KMS-11 (cell line): ENCODE results near the gene DOK5.

ENCODE experiments used
- H2AFZ ChIP-seq: fragments of 200-600 bp; sonication (generic); 2 replicates; pipeline ENCODE4 v1.6.1; 2016; ENCODE audit warnings: antibody characterized with exemption, mixed run types, low read depth
- H3K27ac ChIP-seq: fragments of 200-600 bp; sonication (generic); 2 replicates; pipeline ENCODE4 v1.6.1; 2016; ENCODE audit warnings: mild to moderate bottlenecking, mixed run types
- H3K27me3 ChIP-seq: fragments of 200-600 bp; sonication (generic); 2 replicates; pipeline ENCODE4 v1.6.1; 2017; ENCODE audit warnings: mild to moderate bottlenecking, low read depth, mixed run types, moderate library complexity; ENCODE audit not compliant: insufficient read depth
- H3K36me3 ChIP-seq: fragments of 200-600 bp; sonication (generic); 2 replicates; pipeline ENCODE4 v1.6.1; 2017; ENCODE audit warnings: mild to moderate bottlenecking, mixed run types; ENCODE audit not compliant: insufficient read depth
- H3K4me1 ChIP-seq: fragments of 200-600 bp; sonication (generic); 2 replicates; pipeline ENCODE4 v1.6.1; 2016; ENCODE audit warnings: mild to moderate bottlenecking, low read depth, mixed run types; ENCODE audit not compliant: poor library complexity, severe bottlenecking
- H3K4me2 ChIP-seq: fragments of 200-600 bp; sonication (generic); 2 replicates; pipeline ENCODE4 v1.7.0; 2016; ENCODE audit warnings: mild to moderate bottlenecking, mixed run types
- H3K4me3 ChIP-seq: fragments of 200-600 bp; sonication (generic); IDR thresholded peaks from 2 replicates; pipeline ENCODE4 v1.6.1; 2017; ENCODE audit warnings: low read depth, low read length, mixed read lengths; ENCODE audit not compliant: insufficient read depth
- H3K79me2 ChIP-seq: fragments of 200-600 bp; sonication (generic); 2 replicates; pipeline ENCODE4 v1.6.1; 2016; ENCODE audit warnings: low read depth, mixed run types; ENCODE audit not compliant: insufficient read depth
- H3K9ac ChIP-seq: fragments of 200-600 bp; sonication (generic); 2 replicates; pipeline ENCODE4 v1.6.1; 2016; ENCODE audit warnings: mild to moderate bottlenecking, mixed run types
- H4K20me1 ChIP-seq: fragments of 200-600 bp; sonication (generic); 2 replicates; pipeline ENCODE4 v1.6.1; 2016; ENCODE audit warnings: mild to moderate bottlenecking, mixed run types; ENCODE audit not compliant: insufficient read depth
- CTCF ChIP-seq: fragments of 200-600 bp; sonication (generic); conservative IDR thresholded peaks from 2 replicates; pipeline ENCODE4 v1.6.1; 2017; ENCODE audit warnings: low read depth, mild to moderate bottlenecking, antibody characterized with exemption, low read length, moderate library complexity, mixed read lengths

The DOK5 gene

GRCh38 chr20:54554006-54554405, 78.6 kb downstream of the DOK5 start:
- no peaks in the 10 kb centered on the region for H3K27me3 ChIP-seq
- no peaks in the 10 kb centered on the region for H4K20me1 ChIP-seq
- H3K9ac ChIP-seq = no peak overlapping the region
- no peak overlapping the region for H3K4me2 ChIP-seq
- H3K27ac ChIP-seq = no peak overlapping the region
- no peaks in the 10 kb centered on the region for H3K36me3 ChIP-seq
- H3K4me3 ChIP-seq = no peak overlapping the region
- H3K4me1 ChIP-seq = no peaks in the 10 kb centered on the region
- H2AFZ ChIP-seq = no peak overlapping the region
- H3K79me2 ChIP-seq = no peaks in the 10 kb centered on the region
- no peak for TF ChIP-seq CTCF

GRCh38 chr20:54555150-54555549, 79.8 kb downstream of the DOK5 start:
- no peaks in the 10 kb centered on the region for H3K4me1 ChIP-seq
- TF ChIP-seq CTCF = no peak
- no peak overlapping the region for H3K27ac ChIP-seq
- H3K9ac ChIP-seq = no peak overlapping the region
- H2AFZ ChIP-seq = no peak overlapping the region
- no peak overlapping the region for H3K4me2 ChIP-seq
- H3K4me3 ChIP-seq = no peak overlapping the region
- no peaks in the 10 kb centered on the region for H3K36me3 ChIP-seq
- H4K20me1 ChIP-seq = no peaks in the 10 kb centered on the region
- H3K27me3 ChIP-seq = no peaks in the 10 kb centered on the region
- no peaks in the 10 kb centered on the region for H3K79me2 ChIP-seq

DNA sequence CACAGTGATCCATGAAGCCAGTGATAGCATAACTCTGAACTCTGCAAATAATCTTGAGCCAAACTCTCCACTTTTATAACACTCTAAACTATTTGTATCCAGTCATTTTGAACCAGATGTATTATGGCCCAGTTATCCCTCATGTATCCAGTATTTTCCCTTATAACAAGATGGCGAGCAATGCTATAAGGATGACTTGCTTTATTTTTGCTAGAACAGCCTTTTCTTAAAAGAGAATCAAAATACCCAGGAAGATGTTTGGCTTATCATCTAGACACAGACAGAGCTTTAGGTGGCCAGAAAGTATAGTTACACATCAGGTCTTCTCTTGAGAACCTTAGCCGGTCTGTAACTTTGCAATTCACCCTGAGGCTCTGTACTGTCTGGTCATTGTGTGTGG, 81.0 kb downstream of the DOK5 start:
- Histone ChIP-seq H3K4me1 (no peaks in the 10 kb centered on the region), H2AFZ (no peak overlapping the region), H4K20me1 (no peaks in the 10 kb centered on the region), H3K79me2 (no peaks in the 10 kb centered on the region), H3K27me3 (no peaks in the 10 kb centered on the region), H3K9ac (no peak overlapping the region), H3K27ac (no peak overlapping the region), H3K4me2 (no peak overlapping the region), H3K4me3 (no peak overlapping the region), H3K36me3 (no peaks in the 10 kb centered on the region)
- TF ChIP-seq CTCF = no peak

GRCh38 chr20:54557806-54558590, 82.6 kb downstream of the DOK5 start:
- H3K9ac ChIP-seq = no peak overlapping the region
- no peaks in the 10 kb centered on the region for H3K36me3 ChIP-seq
- no peaks in the 10 kb centered on the region for H3K4me1 ChIP-seq
- H3K79me2 ChIP-seq = no peaks in the 10 kb centered on the region
- no peaks in the 10 kb centered on the region for H3K27me3 ChIP-seq
- H2AFZ ChIP-seq = no peak overlapping the region
- H3K27ac ChIP-seq = no peak overlapping the region
- TF ChIP-seq CTCF = no peak
- no peak overlapping the region for H3K4me2 ChIP-seq
- no peaks in the 10 kb centered on the region for H4K20me1 ChIP-seq
- no peak overlapping the region for H3K4me3 ChIP-seq
